Adipose tissue (tissue), 3 donors: ENCODE results near the gene LENG8. TPM values are rescaled to one million over a fixed set of nuclear protein-coding genes. Genes with fewer than 3 reads are reported as not detected.
"Not testable (repeated sequence)": the region's sequence is repeated elsewhere in the genome, so short reads cannot be mapped to it uniquely, and the experiment has no call there.

Source experiments
- H3K27ac ChIP-seq: one replicate; pipeline ENCODE4 v1.5.1; 2013; ENCODE audit warnings: low read depth, low read length
- whole genome bisulfite sequencing, 3 donors: extraction: QIAGEN DNeasy Blood & Tissue Kit; methylation state at CpG; one replicate each; pipeline ENCODE4 v1.1.7; 2013; 5-methylcytosine and 5-hydroxymethylcytosine counted together
- polyA plus RNA-seq, 3 donors: library from polyadenylated mRNA; stranded (reverse); fragments of 200-250 nt; gene quantifications; one replicate each; pipeline ENCODE4 v1.2.3, GENCODE V29; 2013
- donor health status: healthy with polysubstance abuse.
- donor health status: Bipolar disorder and iron deficiency.
- donor health status: healthy.

LENG8 gene
- polyA plus RNA-seq, 3 donors: 139 to 155 (median 151) TPM

DNA sequence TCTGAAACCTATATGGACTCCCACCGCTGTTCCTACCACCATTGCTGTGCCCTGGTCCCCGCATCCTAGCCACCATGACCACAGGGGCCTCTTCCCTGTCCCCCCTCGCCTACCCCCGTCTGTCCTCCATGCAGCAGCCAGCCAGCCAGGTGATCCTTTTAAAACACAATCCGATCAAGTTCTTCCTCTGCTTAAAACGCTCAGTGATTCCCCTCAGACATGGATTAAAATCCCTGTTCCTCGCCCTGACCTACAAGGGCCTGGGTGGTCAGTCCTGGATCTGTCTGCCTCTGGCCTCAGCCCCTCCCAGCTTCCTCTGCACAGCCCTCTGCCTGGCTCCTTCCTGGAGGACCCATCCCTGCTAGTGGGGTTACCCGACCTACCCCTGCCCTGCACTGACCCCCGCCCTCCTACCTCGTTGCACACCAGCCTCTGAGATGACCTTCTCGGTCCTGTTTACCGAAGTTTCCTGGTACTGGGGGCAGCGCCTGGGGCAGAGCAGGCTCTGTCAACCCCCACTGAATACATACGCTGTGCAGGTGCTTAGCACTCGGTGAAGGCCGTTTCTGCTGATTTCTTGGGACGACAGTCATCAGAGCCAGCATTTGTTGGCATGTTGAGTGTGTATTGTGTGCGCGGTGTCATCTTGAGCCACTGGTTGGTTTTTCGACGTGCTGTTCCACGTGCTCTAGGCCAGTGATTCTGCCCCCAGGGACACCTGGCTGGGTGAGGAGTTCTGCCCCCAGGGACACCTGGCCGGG lies 14.7 kb upstream of the LENG8 start:
- peak overlapping the region; percentile 46 for H3K27ac ChIP-seq
- 42 to 65% (median 60%) methylated on average over 23 of the region's 23 CpGs for WGBS, 3 donors

DNA sequence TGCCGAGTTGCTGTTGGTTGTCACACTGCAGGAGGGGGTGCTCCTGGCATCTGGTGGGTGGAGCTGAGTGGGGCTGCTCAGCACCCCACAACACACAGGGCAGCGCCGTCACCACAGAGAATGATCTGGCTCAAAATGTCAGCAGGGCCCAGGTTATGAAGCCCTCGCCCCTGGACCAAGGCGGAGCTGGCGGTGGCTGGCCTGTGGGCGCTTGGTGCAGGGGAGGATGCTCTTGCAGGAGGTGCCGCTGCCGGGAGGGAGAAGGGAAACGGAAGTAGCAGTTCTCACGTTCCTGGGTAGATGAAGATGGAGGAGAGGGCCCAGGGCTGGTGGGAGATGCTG lies 14.2 kb upstream of the LENG8 start:
- WGBS, 3 donors: 45 to 52% (median 48%) methylated on average over 11 of the region's 11 CpGs
- no peak overlapping the region for H3K27ac ChIP-seq

DNA sequence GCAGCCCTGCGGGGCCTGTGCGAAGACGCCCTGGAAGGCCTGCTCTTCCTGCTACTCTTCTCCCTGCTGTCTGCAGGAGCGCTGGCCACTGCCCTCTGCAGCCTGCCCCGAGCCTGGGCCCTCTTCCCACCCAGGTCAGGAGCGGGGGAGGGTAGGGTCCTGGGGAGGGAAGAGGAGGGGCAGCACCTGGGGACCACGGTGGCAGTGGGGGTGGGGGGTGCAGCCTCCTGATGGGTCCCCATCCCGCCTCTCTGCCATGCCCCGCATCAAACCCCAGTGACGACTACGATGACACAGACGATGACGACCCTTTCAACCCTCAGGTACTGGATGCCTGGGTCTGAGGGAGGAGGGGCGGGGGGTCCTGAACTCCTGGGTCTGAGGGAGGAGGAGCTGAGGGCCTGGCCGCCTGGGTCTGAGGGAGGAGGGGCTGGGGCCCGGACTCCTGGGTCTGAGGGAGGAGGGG lies 13.4 kb upstream of the LENG8 start:
- WGBS, 3 donors: 47 to 62% (median 59%) methylated on average over 11 to 16 of the region's 16 CpGs
- no peak overlapping the region for H3K27ac ChIP-seq

GRCh38 chr19:54436031-54436523 lies 12.9 kb upstream of the LENG8 start:
- H3K27ac ChIP-seq: no peak overlapping the region
- WGBS, 3 donors: 60 to 66% (median 62%) methylated on average over 11 to 15 of the region's 15 CpGs

- 76 to 80% (median 78%) methylated on average over 10 of the region's 10 CpGs for WGBS, 3 donors
- no peak overlapping the region for H3K27ac ChIP-seq
Measured at GRCh38 chr19:54436628-54437252, 12.3 kb upstream of the LENG8 start.

- H3K27ac ChIP-seq: no peak overlapping the region
- WGBS, 3 donors: 25 to 69% (median 68%) methylated on average over 15 of the region's 15 CpGs
Measured at GRCh38 chr19:54439174-54439851, 9.7 kb upstream of the LENG8 start.

GRCh38 chr19:54440641-54441040 lies 8.4 kb upstream of the LENG8 start:
- no peak overlapping the region for H3K27ac ChIP-seq
- 49 to 93% (median 91%) methylated on average over 5 of the region's 5 CpGs for whole genome bisulfite sequencing, 3 donors

DNA sequence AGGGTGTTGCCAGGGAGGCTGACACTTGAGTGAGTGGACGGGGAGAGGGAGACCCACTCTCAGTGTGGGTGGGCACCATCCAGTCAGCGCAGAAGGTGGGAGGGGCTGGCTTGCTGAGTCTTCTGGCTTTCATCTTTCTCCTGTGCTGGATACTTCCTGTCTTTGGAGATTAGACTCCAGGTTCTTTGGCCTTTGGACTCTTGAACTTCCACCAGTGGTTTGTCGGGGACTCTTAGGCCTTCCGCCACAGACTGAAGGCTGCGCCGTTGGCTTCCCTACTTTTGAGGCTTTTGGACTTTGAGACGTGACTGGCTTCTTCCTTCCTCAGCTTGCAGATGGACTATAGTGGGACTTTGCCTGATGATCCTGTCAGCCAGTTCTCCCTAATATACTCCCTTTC lies 4.3 kb upstream of the LENG8 start:
- no peak overlapping the region for H3K27ac ChIP-seq
- 55 to 86% (median 81%) methylated on average over 7 of the region's 7 CpGs for WGBS, 3 donors

DNA sequence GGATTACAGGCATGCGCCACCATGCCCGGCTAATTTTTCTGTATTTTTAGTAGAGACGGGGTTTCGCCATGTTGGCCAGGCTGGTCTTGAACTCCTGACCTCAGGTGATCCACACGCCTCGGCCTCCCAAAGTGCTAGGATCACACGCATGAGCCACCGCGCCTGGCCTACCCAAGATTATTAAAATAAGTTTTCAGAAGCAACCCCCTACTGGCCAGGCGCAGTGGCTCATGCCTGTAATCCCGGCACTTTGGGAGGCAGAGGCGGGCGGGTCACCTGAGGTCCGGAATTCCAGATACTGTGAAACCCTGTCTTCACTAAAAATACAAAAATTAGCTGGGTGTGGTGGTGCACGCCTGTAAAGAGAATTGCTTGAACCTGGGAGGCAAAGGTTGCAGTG lies 2.6 kb upstream of the LENG8 start:
- 65 to 95% (median 93%) methylated on average over 15 of the region's 15 CpGs for WGBS, 3 donors
- H3K27ac ChIP-seq: not testable (repeated sequence)

DNA sequence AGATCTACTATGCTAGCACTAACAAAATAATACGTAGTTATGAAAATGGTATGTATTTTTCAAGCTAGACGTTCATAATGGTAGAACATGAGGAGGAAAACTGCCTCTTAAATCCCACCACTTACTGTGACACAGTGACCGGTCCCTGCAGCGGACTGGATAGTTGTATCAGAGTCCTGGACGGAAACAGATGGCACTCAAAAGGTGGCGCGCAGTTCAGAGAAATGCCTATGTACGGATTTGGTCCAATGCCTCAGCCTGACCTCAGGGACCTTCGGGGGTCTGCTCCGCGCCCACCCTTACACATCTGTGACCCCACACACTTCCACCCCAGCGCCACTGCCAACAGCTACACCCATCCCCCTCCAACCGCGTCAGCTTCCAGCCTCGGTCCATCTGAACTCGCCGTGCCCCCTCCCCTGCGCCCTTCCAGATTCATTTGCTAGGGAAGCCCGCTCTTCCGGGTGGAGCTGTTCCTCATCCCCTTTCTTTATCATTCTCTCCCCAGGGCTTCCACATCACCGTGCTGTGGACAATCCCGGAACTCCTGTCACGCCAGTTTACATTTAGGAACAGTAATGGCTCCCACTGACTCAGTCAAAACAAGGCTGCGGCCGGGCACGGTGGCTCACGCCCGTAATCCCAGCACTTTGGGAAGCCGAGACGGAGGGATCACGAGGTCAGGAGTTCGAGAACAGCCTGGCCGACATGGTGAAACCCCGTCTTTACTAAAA lies 792 bp upstream of the LENG8 start:
- WGBS, 3 donors: 0 to 1% (median 0%) methylated on average over 34 of the region's 34 CpGs
- H3K27ac ChIP-seq: peak overlapping the region; percentile 72

DNA sequence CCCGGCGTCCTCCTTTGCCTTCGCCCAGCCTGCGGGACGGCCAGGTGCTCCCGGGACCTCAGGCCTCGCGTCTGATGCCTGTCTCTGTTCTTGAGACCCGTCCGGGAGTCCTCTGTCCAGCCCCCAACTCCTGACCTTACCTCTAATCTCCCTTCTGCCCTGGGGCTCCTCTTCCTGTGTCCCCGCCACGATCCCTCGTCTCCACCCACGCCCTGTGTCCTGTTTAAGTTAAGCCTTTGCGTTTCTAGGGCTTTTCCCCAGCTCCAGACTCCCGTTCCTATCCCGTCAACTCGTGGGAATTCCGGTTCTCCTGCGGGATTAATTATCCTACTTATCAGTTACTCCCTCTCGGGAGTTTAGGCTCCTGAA lies 686 bp downstream of the LENG8 start:
- H3K27ac ChIP-seq: peak overlapping the region; percentile 38
- WGBS, 3 donors: 0 to 1% (median 1%) methylated on average over 19 to 21 of the region's 21 CpGs

GRCh38 chr19:54451331-54451871 lies 2.4 kb downstream of the LENG8 start:
- 34 to 56% (median 48%) methylated on average over 9 of the region's 9 CpGs for WGBS, 3 donors

DNA sequence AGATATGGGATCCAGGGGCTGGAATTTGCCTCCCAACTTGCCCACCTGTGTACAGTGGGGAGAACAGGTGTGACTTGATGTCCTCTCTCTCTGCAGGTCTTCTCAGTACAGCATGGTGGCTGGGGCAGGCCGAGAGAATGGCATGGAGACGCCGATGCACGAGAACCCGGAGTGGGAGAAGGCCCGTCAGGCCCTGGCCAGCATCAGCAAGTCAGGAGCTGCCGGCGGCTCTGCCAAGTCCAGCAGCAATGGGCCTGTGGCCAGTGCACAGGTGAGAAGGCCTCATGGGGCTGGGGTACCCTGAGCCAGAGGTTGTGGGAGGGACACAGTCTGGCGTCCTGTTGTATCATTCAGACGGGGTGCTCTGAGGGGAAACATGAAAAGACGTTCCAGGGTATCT lies 3.0 kb downstream of the LENG8 start:
- WGBS, 3 donors: 61 to 89% (median 86%) methylated on average over 11 of the region's 11 CpGs

More at GRCh38 chr19:54451331-54451871, 2.4 kb downstream of the LENG8 start:
- H3K27ac ChIP-seq: no peak overlapping the region

GRCh38 chr19:54452626-54453025 lies 3.6 kb downstream of the LENG8 start:
- H3K27ac ChIP-seq: no peak overlapping the region
- 81 to 90% (median 87%) methylated on average over 11 of the region's 11 CpGs for WGBS, 3 donors

More for the DNA sequence above, 3.0 kb downstream of the LENG8 start:
- no peak overlapping the region for H3K27ac ChIP-seq

GRCh38 chr19:54453921-54454780 lies 5.2 kb downstream of the LENG8 start:
- WGBS, 3 donors: 87 to 92% (median 90%) methylated on average over 31 of the region's 31 CpGs
- no peak overlapping the region for H3K27ac ChIP-seq

DNA sequence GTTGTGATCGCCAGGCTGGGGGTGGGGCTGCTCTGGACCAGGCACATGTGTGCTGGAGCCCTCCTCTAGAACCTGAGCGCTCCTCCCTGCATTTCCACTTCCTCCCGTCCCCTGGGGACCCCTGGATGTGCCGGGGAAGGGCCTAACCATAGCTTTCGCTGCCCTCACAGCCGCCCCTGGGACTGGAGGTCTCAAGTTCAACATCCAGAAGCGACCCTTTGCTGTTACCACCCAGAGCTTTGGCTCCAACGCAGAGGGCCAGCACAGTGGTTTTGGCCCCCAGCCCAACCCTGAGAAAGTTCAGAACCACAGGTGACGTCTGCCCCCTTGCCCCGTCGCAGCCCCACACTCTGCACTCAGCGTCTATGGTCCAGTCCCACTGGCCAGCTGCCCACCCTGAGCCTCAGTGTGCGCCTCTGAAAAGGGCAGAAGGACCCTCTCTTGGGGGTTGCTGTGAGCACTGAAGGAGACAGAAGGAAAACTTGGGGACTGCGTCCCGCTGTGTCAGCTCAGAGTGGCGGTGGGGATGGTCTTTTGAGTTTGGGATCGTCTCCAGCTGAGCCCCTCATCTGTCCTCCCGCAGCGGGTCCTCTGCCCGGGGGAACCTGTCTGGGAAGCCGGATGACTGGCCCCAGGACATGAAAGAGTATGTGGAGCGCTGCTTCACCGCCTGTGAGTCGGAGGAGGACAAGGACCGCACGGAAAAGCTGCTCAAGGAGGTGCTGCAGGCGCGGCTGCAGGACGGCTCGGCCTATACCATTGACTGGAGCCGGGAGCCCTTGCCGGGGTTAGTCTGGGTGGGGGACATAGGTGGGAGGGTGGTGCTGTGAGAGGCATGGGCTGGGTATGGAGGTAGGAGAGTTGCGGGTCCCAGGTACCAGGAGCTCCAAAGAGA lies 6.0 kb downstream of the LENG8 start:
- no peak overlapping the region for H3K27ac ChIP-seq
- WGBS, 3 donors: 88 to 90% (median 90%) methylated on average over 31 to 33 of the region's 33 CpGs
